Right lobe of liver (tissue), 6 donors: ENCODE results near the gene CAPN6. TPM values are rescaled to one million over a fixed set of nuclear protein-coding genes. Genes with fewer than 3 reads are reported as not detected.
A peak's percentile ranks its signal among the peaks of the same experiment; 100 is the strongest.

ENCODE experiments used
- ATAC-seq, 4 donors: fragments of 200-7000 bp; cut with Tn5 transposase; one replicate each; pipeline ENCODE4 v1.9.1; 2020; ENCODE audit warnings: mild to moderate bottlenecking in 4 of 4, moderate library complexity in 4 of 4
- DNase-seq, 3 donors: peaks; one replicate each; pipeline ENCODE4 v3.0.0-alpha.2; 2020
- H3K27ac ChIP-seq, 3 donors: fragments of 200-600 bp; one replicate each; pipeline ENCODE4 v1.8.0; 2022
- H3K27me3 ChIP-seq, 2 donors: fragments of 200-600 bp; one replicate each; pipeline ENCODE4 v1.8.0; 2022
- H3K36me3 ChIP-seq, 4 donors: fragments of 200-600 bp; sonication (generic) in 1 of 4; one replicate each; pipeline versions ENCODE4 v1.5.1 to v1.8.0; 2017 to 2022; ENCODE audit warnings: control low read depth in 1 of 4
- H3K4me1 ChIP-seq, 4 donors: fragments of 200-600 bp; sonication (generic) in 1 of 4; one replicate each; pipeline versions ENCODE4 v1.5.1 to v1.8.0; 2017 to 2022; ENCODE audit warnings: control low read depth in 1 of 4
- H3K4me3 ChIP-seq, 3 donors: fragments of 200-600 bp; one replicate each; pipeline ENCODE4 v1.8.0; 2022
- H3K9me3 ChIP-seq, 4 donors: fragments of 200-600 bp; sonication (generic) in 1 of 4; one replicate each; pipeline versions ENCODE4 v1.5.1 to v1.8.0; 2017 to 2022; ENCODE audit warnings: control low read depth in 1 of 4
- CTCF ChIP-seq, 4 donors: fragments of 200-600 bp in 3 of 4; fragments of 450-650 bp in 1 of 4; IDR thresholded peaks; one replicate each; pipeline versions ENCODE4 v1.5.1 to v1.8.0; 2016 to 2022; ENCODE audit warnings: antibody characterized with exemption in 4 of 4, mild to moderate bottlenecking in 2 of 4
- POLR2A ChIP-seq: fragments of 450-650 bp; IDR thresholded peaks from one replicate; pipeline ENCODE4 v1.6.1; 2017; ENCODE audit warnings: antibody characterized with exemption, mild to moderate bottlenecking
- WGBS: methylation state at CpG from one replicate; pipeline ENCODE4 v1.1.6; 2018; ENCODE audit warnings: low coverage, low lambda C conversion rate; ENCODE audit not compliant: insufficient coverage; ENCODE audit errors: missing lambda C conversion rate; 5-methylcytosine and 5-hydroxymethylcytosine counted together
- intact Hi-C, 2 donors: fragments of 100-400 bp; cut with DNase I; formaldehyde crosslinking; loops; one replicate each; pipeline versions ENCODE4 v1.11.2 to v1.14.1; 2022
- total RNA-seq, 6 experiments: library from RNA; depleted of rRNA in 2 of 6; stranded (reverse); fragments of >200 nt in 2 of 6; fragmentation: NEBNext Ultra II Directional in 3 of 6; extraction: Animal tissue kit (Norgen Biotek cat#: 25700) in 3 of 6; gene quantifications; one replicate each; pipeline versions ENCODE4 v1.1.0 to v1.2.4, GENCODE V29; 2016 to 2023
- donor health status: DM: no; HTN: yes; CAD: no.
- donor health status: DM: no; HTN: no; CAD: no.
- donor health status: DM: no; HTN: no; CAD: no.
- donor health status: DM: no; HTN: yes; CAD: no.
- donor health status: DM: no; HTN: yes; CAD: no.

The CAPN6 gene
- total RNA-seq, 6 experiments from 2014 or later = 0.12 to 0.44 (median 0.17) TPM

DNA sequence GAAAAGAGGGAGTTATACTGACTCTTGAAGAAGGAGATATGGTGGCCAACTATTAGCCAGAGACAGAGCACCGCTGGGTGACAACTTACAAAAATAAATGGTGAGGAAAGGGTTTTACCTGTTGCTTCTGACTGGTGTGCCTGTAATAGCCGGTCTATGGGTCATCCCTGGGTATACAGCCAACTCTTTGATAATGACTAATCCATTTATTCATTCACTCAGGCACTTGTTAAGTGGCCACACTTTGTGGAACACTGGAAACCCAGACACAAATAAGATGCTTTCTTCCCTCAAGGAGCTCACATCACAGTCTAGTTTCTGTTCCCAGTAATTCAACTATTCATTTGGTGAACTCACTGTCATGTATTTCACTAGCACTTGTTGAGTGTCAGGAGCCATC lies 13.2 kb upstream of the CAPN6 start:
- TF ChIP-seq CTCF (IDR thresholded peaks at IDR 0.05) (no peak), POLR2A (no peak)
- Histone ChIP-seq H3K9me3 (no peaks in the 10 kb centered on the region), H3K27ac (no peak overlapping the region), H3K36me3 (no peaks in the 10 kb centered on the region), H3K4me3 (no peak overlapping the region), H3K4me1 (peaks cover 0 to 5% (median 2%) of the 10 kb centered on the region in 4 donors), H3K27me3 (no peaks in the 10 kb centered on the region)
- intact Hi-C loops = no loop called here
- peak in 1 of 4 donors; percentile 47 for ATAC-seq
- no peak for DNase-seq
- 50% methylated on average over 1 of the region's 2 CpGs for WGBS

DNA sequence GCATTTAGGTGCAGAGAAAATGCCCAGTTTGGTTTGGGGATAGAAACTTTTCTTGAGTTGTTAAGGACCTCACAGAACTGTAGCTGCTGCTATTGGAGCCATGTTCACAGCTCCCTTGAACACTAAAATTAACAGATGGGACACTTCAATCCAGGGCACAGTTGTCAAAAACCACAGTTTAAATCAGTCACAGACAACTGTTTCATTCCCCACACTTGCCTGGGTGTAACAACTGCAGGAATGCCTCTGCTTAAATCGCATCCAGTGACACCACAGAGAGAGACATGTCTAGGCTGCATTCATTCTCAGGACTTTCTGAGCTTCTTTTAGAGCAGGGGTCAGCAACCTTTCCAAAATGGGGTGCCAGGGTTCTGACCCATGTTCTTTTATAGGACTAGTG lies 12.7 kb upstream of the CAPN6 start:
- no peak for TF ChIP-seq CTCF (IDR thresholded peaks at IDR 0.05)
- no peak for TF ChIP-seq POLR2A
- WGBS = 67% methylated on average over 1 of the region's 1 CpG
- Histone ChIP-seq H3K27me3 (no peaks in the 10 kb centered on the region), H3K9me3 (no peaks in the 10 kb centered on the region), H3K4me3 (no peak overlapping the region), H3K4me1 (peaks cover 0 to 5% (median 2%) of the 10 kb centered on the region in 4 donors), H3K27ac (no peak overlapping the region), H3K36me3 (no peaks in the 10 kb centered on the region)
- no peak for ATAC-seq
- intact Hi-C loops = no loop called here
- no peak for DNase-seq

DNA sequence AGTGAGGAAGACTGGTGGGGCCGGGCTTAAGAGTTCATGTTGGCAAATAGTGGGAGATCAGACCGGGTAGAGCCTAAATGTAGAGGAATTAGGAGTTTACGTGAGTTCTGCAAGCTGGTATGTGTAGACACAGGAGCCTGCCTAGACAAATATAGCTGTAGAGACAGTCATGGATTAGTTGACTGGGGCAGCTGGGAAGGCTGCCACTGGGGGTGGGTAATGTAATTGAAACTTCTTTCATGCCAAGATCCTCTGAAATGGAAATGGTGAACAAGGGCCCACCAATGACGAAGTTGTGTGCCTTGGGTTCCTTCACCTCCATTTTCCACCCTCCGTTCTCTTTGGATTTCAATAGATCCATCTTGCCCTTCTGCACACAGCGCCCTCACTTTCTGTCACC lies 11.9 kb upstream of the CAPN6 start:
- H3K9me3 ChIP-seq = no peaks in the 10 kb centered on the region
- H3K27me3 ChIP-seq = no peaks in the 10 kb centered on the region
- no peaks in the 10 kb centered on the region for H3K36me3 ChIP-seq
- H3K4me3 ChIP-seq = no peak overlapping the region
- WGBS = 68% methylated on average over 4 of the region's 6 CpGs
- intact Hi-C loops = no loop called here
- no peak for ATAC-seq
- TF ChIP-seq POLR2A = no peak
- peaks cover 0 to 5% (median 2%) of the 10 kb centered on the region in 4 donors for H3K4me1 ChIP-seq
- no peak for DNase-seq
- no peak overlapping the region for H3K27ac ChIP-seq

GRCh38 chrX:111268506-111268905 lies 1.8 kb downstream of the CAPN6 start:
- TF ChIP-seq POLR2A = no peak
- no peak for TF ChIP-seq CTCF (IDR thresholded peaks at IDR 0.05)
- Histone ChIP-seq H3K36me3 (no peaks in the 10 kb centered on the region), H3K27me3 (no peaks in the 10 kb centered on the region), H3K4me3 (no peak overlapping the region), H3K4me1 (no peaks in the 10 kb centered on the region), H3K27ac (no peak overlapping the region), H3K9me3 (no peaks in the 10 kb centered on the region)
- intact Hi-C loops = no loop called here
- ATAC-seq (no peak), DNase-seq (no peak)
- WGBS = 13% methylated on average over 2 of the region's 2 CpGs

- Histone ChIP-seq H3K9me3 (no peaks in the 10 kb centered on the region), H3K36me3 (no peaks in the 10 kb centered on the region), H3K27ac (no peak overlapping the region), H3K4me1 (no peaks in the 10 kb centered on the region), H3K27me3 (no peaks in the 10 kb centered on the region), H3K4me3 (no peak overlapping the region)
- no peak for DNase-seq
- TF ChIP-seq CTCF (IDR thresholded peaks at IDR 0.05) (no peak), POLR2A (no peak)
- intact Hi-C loops = no loop called here
- ATAC-seq = no peak
- WGBS = 53% methylated on average over 2 of the region's 2 CpGs
These were observed 4.8 kb downstream of the CAPN6 start for GRCh38 chrX:111265486-111265885.
